ENCODE data around the gene ANP32E. TPM values are rescaled to one million over a fixed set of nuclear protein-coding genes. Genes with fewer than 3 reads are reported as not detected.

ANP32E gene
- total and polyA plus RNA-seq, 7 experiments from 2014 or later = 35.6 to 156 (median 44.8) TPM

Other genes with a start within 250 kb of the ANP32E start
- 10 to 100 TPM in 2 of 5 experiments, 1 to 10 TPM in 3; 4.6 to 12.8 (median 9.7) TPM for gene OTUD7B, start 225.4 kb downstream of the ANP32E start, total RNA-seq
- under 1 TPM; 0.52 to 0.90 TPM for gene OTUD7B, start 225.4 kb downstream of the ANP32E start, polyA plus RNA-seq
- 10 to 100 TPM; 20.3 to 37.7 (median 29.3) TPM for gene VPS45, start 168.3 kb downstream of the ANP32E start, total RNA-seq
- gene VPS45, start 168.3 kb downstream of the ANP32E start, polyA plus RNA-seq = 10 to 100 TPM; 24.0 to 25.6 TPM
- gene PLEKHO1, start 86.2 kb downstream of the ANP32E start, total RNA-seq = 100 to 1,000 TPM in 2 of 5 experiments, 10 to 100 TPM in 3; 64.9 to 111 (median 94.1) TPM
- gene PLEKHO1, start 86.2 kb downstream of the ANP32E start, polyA plus RNA-seq = 10 to 100 TPM; 33.4 to 33.7 TPM
- not detected for gene CA14, start 21.7 kb upstream of the ANP32E start, total RNA-seq
- gene CA14, start 21.7 kb upstream of the ANP32E start, polyA plus RNA-seq = 1 to 10 TPM in 1 of 2 donors, under 1 TPM in 1; 0.35 to 1.7 TPM
- 100 to 1,000 TPM; 112 to 143 (median 127) TPM for gene APH1A, start 32.9 kb upstream of the ANP32E start, total RNA-seq
- gene APH1A, start 32.9 kb upstream of the ANP32E start, polyA plus RNA-seq = 10 to 100 TPM; 70.7 to 81.4 TPM
- 1 to 10 TPM; 1.5 to 7.8 (median 4.3) TPM for gene C1orf54, start 36.7 kb upstream of the ANP32E start, total RNA-seq
- 1 to 10 TPM; 2.7 to 5.6 TPM for gene C1orf54, start 36.7 kb upstream of the ANP32E start, polyA plus RNA-seq
- gene CIART, start 46.4 kb upstream of the ANP32E start, total RNA-seq = 1 to 10 TPM; 1.4 to 2.6 (median 2.4) TPM
- 1 to 10 TPM in 1 of 2 donors, under 1 TPM in 1; 0.87 to 2.0 TPM for gene CIART, start 46.4 kb upstream of the ANP32E start, polyA plus RNA-seq
- gene MRPS21, start 57.7 kb upstream of the ANP32E start, total RNA-seq = 10 to 100 TPM; 47.9 to 72.8 (median 67.5) TPM
- gene MRPS21, start 57.7 kb upstream of the ANP32E start, polyA plus RNA-seq = 10 to 100 TPM; 61.7 to 92.9 TPM
- 100 to 1,000 TPM in 4 of 5 experiments, 10 to 100 TPM in 1; 89.6 to 176 (median 160) TPM for gene PRPF3, start 85.4 kb upstream of the ANP32E start, total RNA-seq
- 10 to 100 TPM; 14.8 to 37.4 TPM for gene PRPF3, start 85.4 kb upstream of the ANP32E start, polyA plus RNA-seq
- gene RPRD2, start 128.0 kb upstream of the ANP32E start, total RNA-seq = 10 to 100 TPM; 33.2 to 62.2 (median 40.6) TPM
- gene RPRD2, start 128.0 kb upstream of the ANP32E start, polyA plus RNA-seq = 10 to 100 TPM; 27.5 to 51.2 TPM

All from naive thymus-derived CD4-positive, alpha-beta T cell (primary cell).